H1 (cell line): ENCODE data around the gene PTPN3.

ENCODE experiments used
- HDAC6 ChIP-seq: IDR thresholded peaks from one replicate; pipeline ENCODE4 v1.7.1; 2012; ENCODE audit warnings: low read depth, mild to moderate bottlenecking, inconsistent platforms, low read length, moderate library complexity
- JUN ChIP-seq: IDR thresholded peaks from 2 replicates; pipeline ENCODE4 v1.6.1; 2011; ENCODE audit warnings: low read depth, mild to moderate bottlenecking, improper control_type of control experiment, low read length
- POLR2A ChIP-seq, 2 experiments: IDR thresholded peaks; 1 replicate in 1 of 2; 2 replicates in 1 of 2; pipeline ENCODE4 v1.6.1; 2011; ENCODE audit warnings: low read depth in 2 of 2, low read length in 2 of 2, mild to moderate bottlenecking in 2 of 2; ENCODE audit errors: control extremely low read depth in 1 of 2
- RNF2 ChIP-seq: fragments of 200-900, 300-1000 bp; sonication (generic); IDR thresholded peaks from 2 replicates; pipeline ENCODE4 v1.7.1; 2016; ENCODE audit warnings: borderline replicate concordance, low read depth, mild to moderate bottlenecking, antibody characterized with exemption, low read length; ENCODE audit not compliant: poor library complexity, severe bottlenecking; ENCODE audit errors: missing control alignments
- RXRA ChIP-seq: IDR thresholded peaks from 2 replicates; pipeline ENCODE4 v1.6.1; 2011; ENCODE audit warnings: low read depth, mild to moderate bottlenecking, low read length, moderate library complexity; ENCODE audit not compliant: insufficient read depth
- SIN3A ChIP-seq, 2 experiments: IDR thresholded peaks in 1 of 2; conservative IDR thresholded peaks in 1 of 2; 2 replicates each; pipeline ENCODE4 v1.6.1; 2011 to 2012; ENCODE audit warnings: low read length in 2 of 2, improper control_type of control experiment in 1 of 2, low read depth in 1 of 2, mild to moderate bottlenecking in 1 of 2
- TAF1 ChIP-seq: IDR thresholded peaks from 2 replicates; pipeline ENCODE4 v1.6.1; 2011; ENCODE audit warnings: mild to moderate bottlenecking, low read depth, low read length
- TF ChIP-seq, protein P1 (sequence below), 3 experiments: IDR thresholded peaks; 1 replicate in 2 of 3; 2 replicates in 1 of 3; pipeline versions ENCODE4 v1.5.1 to v1.6.1; 2011; ENCODE audit warnings: low read length in 3 of 3, mild to moderate bottlenecking in 3 of 3, inconsistent platforms in 2 of 3, low read depth in 1 of 3, moderate library complexity in 1 of 3; ENCODE audit not compliant: insufficient read depth in 1 of 3; ENCODE audit errors: control extremely low read depth in 1 of 3
- TF ChIP-seq, protein P2 (sequence below): IDR thresholded peaks from 2 replicates; pipeline ENCODE4 v1.6.1; 2012; ENCODE audit warnings: inconsistent platforms

DNA sequence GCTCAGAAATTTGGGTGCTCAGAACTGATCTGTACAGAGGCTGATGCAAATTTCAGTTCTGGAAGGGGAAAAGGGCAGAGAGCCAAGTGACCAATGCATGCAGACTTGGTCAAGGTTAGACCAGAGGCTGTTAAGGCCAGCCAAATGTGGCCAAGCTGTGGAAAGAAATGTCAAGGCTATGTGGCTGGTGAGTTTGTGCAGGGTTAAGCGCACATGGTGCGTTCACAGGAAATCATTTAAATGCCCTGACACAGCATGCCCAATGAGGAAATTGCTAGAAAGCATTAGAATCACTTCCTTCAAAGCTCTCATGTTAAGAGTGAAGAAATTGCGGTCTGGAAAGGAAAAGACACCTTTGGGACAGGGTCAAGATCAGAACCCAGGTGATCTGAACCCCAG lies 58.0 kb downstream of the PTPN3 start:
- no peak for TF ChIP-seq SIN3A (conservative IDR thresholded peaks at IDR 0.05 in 1 of 2, IDR thresholded peaks at IDR 0.05 in 1 of 2; ENCODE audit: low read depth in 1 of 2, low read length in 2 of 2)
- TF ChIP-seq RXRA, result no peak
- TF ChIP-seq, protein P1, sequence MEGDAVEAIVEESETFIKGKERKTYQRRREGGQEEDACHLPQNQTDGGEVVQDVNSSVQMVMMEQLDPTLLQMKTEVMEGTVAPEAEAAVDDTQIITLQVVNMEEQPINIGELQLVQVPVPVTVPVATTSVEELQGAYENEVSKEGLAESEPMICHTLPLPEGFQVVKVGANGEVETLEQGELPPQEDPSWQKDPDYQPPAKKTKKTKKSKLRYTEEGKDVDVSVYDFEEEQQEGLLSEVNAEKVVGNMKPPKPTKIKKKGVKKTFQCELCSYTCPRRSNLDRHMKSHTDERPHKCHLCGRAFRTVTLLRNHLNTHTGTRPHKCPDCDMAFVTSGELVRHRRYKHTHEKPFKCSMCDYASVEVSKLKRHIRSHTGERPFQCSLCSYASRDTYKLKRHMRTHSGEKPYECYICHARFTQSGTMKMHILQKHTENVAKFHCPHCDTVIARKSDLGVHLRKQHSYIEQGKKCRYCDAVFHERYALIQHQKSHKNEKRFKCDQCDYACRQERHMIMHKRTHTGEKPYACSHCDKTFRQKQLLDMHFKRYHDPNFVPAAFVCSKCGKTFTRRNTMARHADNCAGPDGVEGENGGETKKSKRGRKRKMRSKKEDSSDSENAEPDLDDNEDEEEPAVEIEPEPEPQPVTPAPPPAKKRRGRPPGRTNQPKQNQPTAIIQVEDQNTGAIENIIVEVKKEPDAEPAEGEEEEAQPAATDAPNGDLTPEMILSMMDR (IDR thresholded peaks at IDR 0.05; ENCODE audit: control extremely low read depth in 1 of 3, insufficient read depth in 1 of 3, low read depth in 1 of 3, low read length in 3 of 3), result no peak
- TF ChIP-seq POLR2A (IDR thresholded peaks at IDR 0.05; ENCODE audit: control extremely low read depth in 1 of 2, low read depth in 2 of 2, low read length in 2 of 2), result no peak
- TF ChIP-seq, protein P2, sequence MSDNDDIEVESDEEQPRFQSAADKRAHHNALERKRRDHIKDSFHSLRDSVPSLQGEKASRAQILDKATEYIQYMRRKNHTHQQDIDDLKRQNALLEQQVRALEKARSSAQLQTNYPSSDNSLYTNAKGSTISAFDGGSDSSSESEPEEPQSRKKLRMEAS, result no peak
- no peak for TF ChIP-seq JUN
- no peak for TF ChIP-seq HDAC6
- TF ChIP-seq TAF1, result no peak
- no peak for TF ChIP-seq RNF2
